G401.6 (cell line): Measurements from ENCODE around the gene ENTREP3.

ENCODE experiments used
- FAIRE-seq: peaks from 2 replicates; lab custom pipeline; 2012; peaks lifted over from hg19 to GRCh38; lab: Jason Lieb, UNC

The ENTREP3 gene

DNA sequence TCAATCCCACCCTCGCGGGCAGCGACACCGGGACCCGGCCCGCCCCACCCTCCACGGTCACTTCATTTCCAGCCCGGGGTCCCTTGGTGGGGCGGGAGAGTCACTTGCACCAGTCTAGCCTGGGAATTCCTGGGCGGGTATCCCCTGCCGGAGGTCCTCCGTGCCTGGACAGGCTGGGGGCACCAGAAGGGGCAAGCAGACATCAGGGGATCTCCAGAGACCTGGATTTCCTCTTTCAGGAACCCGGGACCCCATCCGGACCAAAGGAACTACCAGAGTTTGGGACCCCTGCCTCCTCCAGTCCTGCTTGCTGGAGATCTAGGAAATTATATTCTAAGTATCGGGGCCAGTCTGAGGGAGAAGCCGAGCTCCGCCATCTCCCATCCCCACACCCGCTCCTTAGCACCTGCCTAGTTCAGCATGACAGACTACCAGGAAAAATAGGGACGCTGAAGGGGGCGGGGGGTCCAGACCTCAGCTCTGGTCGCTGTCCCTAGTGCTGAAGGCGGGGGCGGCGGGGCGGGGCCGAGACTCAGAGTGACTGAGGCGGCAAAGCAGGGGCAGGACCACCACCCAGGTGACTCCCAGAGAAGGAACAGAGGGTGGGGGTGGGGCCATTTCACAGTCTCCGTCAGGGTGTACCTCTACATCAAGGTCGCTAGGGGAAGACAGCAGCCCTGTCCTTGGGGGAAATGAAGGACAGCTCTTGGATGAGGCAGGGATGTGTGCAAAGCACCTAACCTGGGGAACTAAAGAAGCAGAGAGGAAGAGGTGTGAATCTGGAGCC lies 22.8 kb upstream of the ENTREP3 start:
- FAIRE-seq: no peak

DNA sequence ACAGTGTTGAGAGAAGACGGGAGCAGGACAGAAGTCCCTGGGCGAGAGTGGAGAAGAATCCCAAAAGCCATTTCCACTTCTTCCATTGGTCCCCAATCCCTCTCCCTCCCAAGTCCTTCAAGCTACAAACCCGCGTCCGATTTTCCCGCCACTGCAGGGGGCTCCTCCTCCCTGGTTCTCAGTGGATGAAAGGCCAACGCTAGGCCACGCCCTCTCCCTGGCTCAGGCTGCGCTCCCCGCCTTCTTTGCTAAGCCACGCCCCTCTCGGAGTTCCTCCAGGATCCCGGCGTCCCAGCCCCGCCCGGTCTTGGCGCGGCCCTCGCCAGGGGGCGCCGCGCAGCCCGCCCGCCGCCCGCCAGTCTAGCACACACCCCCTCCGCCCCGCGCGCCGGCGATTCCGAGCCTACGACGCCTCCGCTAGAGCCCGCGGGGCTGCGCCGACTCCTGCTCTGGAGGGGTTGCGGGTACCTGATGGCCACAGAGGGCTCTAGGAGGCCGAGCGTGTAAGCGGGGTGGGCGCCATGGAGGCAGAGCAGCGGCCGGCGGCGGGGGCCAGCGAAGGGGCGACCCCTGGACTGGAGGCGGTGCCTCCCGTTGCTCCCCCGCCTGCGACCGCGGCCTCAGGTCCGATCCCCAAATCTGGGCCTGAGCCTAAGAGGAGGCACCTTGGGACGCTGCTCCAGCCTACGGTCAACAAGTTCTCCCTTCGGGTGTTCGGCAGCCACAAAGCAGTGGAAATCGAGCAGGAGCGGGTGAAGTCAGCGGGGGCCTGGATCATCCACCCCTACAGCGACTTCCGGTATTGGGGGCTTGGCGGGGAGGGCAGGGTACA lies 22.0 kb upstream of the ENTREP3 start, which contains the start of gene HCN3:
Gene HCN3, plus strand, starts transcription at position 394 of the 832 bp plus-strand sequence. Its CDS starts 128 bp downstream, at position 522.
- FAIRE-seq: peak; percentile 62

DNA sequence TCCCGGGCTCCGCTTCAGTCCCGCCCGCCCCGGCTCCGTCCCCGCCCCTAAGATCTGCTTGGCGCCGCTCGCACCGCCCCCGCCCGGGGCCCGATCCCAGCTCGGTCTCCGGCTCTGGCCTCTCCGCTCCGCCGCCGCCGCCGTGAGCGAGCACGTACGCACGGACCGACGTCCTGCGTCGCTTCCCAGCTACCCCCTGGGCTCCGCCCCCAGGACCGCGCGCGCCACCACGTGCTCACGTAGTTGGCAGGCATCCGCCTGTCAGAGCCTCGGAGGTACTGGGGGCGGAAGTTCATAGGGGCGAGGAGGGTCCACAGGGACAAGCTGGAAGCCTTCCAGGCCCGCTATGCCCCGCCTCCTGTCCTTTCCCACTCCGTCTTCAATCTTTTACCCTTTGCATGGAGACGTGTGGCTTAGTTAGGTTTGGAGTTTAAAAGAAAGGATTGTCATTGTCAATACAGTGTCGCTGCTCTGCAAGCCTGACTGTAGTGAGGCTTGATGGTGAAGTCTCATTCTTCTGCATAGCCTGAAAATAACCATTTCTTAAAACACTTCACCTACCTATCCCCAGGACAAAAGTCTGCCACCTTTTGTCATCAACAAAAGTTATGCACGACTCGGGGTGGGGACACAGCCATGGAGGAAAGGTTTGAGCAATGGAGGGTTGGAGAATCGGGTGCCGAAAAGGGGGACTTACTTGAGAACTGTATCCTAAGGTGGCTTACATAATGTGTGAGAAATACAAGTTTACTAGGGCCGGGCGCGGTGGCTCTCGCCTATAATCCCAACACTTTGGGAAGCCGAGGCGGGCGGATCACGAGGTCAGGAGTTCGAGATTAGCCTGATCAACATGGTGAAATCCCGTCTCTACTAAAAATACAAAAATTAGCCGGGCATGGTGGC lies 18.3 kb upstream of the ENTREP3 start, which contains the start of gene CLK2:
Gene CLK2, minus strand, starts transcription at position 162 of the 903 bp plus-strand sequence. CDS start 2,527 bp downstream, outside the sequence.
- peak; percentile 93 for FAIRE-seq

DNA sequence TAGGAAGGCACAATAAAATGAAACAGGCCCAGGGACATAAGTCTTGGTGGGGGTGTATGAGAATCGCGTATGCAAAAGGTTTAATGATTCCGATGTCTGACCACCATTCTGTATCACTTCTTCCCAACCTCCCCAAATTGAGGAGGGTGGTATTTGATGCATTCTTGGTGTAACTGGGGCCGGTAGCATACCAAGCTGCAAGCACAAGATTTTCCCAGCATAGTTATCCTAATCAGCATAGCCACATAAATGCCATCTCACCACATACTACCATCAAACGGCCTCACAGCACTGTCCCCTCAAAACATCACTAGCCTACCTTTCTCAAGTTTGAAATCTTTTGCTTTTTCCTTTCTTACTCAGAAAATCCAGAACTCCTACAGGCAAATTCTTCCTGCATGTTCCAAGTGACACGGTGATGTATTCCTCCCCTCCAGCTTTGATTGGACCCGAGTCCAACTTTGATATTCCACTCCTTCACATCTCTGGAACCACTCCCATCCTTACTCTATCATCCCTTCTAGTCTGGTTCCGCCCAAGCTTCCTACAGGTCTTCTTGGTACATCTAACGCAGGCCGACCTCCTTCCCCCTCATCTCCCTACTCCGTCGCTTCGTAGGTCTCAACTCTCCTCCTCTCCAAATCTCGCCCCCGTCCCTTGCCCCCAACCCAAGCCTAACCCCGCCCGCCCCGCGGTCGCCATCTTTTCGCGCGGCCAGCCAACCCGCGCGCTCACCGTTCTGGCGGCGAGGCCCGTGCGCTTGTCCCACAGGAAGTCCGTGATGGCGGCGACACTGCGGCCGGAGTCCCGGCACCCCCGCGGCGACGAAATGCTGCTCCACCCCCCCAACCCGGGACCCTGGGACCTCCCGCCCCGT lies 17.4 kb upstream of the ENTREP3 start:
- FAIRE-seq: no peak

DNA sequence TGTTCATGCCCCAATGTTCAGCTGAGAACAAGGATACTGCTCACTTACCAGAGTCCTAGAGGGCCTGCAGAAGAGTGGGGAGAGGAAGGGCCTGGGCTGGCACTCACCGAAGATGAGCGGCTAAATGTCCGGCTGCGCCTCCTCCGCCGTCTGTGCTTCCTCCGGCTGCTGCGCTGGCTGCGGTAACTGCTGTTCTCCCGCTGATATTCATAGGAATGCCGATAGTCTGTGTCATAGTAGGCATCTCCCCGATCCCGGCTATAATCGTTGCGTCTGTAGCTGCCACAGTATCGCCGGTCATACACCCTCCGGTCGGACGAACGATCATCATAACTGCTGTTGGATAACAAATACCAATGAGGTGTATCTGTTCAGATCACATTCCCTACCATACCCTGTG lies 14.1 kb upstream of the ENTREP3 start:
- FAIRE-seq: no peak

DNA sequence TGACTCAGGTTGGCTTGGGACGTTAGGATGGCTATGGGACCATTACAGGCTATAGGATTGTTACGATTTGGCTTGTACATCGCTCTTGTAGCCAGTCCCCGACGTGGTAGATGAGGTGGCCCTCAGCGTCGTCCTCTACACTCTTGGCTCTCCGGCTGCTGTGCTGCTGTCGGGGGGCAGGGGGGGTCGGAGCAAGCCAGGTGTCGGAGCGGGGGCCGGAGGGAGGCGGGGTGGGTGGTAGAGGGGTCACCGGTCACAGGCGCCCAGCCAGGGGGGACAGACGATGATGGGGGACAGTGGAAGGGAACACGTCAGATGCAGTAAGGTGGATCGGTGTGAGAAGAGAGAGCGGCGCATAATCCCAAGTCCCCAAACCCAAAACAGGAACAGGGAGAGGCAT lies 13.3 kb upstream of the ENTREP3 start:
- FAIRE-seq: no peak

DNA sequence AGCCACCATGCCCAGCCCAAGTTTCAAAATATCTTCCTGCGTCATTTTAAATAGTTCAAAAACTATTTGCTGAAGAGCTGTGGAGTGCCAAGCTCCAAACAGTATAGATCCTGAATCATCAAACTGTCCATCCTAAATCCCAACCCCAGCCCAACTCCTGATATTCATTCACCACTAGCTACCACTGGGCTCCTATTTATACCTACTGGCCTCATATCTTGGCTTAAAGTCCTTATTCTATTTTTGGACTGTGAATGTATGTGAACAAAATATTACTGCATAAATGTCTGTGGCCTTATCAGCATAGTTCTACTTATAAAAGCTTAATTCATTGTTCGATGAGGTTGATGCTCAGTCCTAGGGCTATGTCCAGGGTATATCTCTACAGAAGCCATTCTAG lies 12.1 kb upstream of the ENTREP3 start:
- no peak for FAIRE-seq

DNA sequence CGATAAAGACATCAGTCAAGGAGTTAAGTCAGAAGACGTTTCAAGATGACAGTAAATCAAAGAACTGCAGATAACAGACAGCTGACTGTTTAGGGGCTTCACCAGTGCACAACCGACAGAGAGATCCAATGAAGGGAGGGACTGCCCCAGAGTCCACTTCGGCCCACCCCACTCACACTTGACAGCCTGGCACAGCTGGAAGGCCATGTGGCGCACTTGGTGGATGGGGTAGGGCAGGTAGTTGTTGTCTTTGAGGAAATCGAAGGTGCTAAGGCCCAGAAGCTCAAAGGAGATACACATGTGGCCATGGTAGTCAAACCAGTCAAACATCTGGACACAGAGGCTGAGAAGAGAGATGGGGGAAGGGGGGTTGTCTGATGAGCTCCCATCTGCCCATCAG lies 11.3 kb upstream of the ENTREP3 start:
- FAIRE-seq: no peak

DNA sequence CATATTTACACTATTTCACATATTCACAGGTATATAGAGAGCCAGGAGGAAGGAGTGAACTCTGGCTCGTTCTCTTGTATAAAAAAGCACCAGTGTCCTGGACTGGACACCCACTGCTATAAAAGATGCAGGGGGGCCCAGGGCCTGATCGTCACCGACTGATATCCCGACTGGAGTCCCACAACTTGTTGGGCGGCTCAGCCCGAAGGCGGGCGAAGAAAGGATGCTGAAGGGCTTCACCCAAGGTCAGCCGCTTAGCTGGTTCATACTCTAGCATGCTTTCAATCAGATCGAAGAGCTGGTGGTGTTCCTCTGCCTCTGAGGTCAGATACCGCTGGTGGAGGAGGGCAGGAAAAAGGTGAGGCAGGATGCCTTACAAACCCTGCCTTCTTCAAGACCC lies 7.8 kb upstream of the ENTREP3 start:
- FAIRE-seq: no peak

DNA sequence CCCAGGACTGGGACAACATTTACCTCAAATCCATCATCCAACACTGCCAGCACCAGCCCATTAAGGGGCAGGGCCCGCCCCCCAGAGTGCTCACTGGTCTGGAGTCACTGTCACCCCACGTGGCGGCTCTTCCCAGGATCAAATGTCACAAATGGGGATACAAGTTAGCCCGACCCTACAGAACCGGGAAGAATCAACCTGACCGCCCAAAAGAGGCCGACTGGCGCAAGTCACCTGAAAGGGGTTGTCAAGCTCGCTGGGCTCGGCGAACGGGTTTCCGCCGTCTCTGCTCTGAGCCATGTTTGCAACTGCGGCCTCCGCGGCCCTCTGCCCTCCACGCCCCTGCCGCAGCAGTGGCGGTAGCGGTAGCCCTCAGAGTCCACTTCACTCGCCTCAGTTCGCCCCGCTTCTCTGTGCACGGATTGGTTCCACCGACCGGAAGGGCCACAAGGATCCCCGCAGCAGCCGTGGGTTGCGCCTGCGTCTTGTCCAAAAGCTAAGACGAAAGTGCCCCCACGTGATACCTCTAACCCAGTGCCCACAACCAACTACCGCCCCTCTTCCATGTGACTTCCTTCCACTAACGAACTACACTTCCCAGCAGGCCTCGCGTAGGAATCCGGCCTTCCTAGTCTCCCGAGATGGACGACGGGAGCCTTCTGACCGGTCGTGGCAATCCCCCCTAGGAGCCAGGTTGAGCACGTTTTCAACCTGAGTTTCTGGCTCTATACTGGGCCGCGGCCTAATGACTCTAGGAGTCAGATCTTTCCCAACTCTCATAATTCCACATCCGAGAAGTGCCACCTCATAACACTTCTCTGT lies 6.8 kb upstream of the ENTREP3 start, which contains the start of gene SCAMP3:
Gene SCAMP3, minus strand, starts transcription at position 509 of the 822 bp plus-strand sequence. Its CDS starts 209 bp downstream, at position 300.
- peak; percentile 97 for FAIRE-seq

DNA sequence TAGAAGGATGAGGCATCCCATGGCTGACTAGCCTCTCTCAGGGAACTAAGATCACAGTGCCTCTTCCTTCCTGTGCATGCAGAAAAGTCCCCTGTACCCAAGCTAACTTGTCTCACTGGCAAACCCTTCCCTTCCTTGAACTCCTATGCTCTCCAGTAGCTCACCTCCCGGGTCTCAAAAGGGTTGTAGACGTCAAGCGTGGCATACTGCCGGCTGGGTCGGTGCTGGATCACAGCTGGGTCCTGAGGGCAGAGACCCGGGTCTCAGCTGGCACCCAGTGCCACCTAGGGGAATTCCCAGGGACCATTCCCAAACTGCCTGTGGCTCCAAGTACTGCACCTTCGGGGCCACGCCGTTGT lies 6.2 kb upstream of the ENTREP3 start:
- FAIRE-seq: no peak

DNA sequence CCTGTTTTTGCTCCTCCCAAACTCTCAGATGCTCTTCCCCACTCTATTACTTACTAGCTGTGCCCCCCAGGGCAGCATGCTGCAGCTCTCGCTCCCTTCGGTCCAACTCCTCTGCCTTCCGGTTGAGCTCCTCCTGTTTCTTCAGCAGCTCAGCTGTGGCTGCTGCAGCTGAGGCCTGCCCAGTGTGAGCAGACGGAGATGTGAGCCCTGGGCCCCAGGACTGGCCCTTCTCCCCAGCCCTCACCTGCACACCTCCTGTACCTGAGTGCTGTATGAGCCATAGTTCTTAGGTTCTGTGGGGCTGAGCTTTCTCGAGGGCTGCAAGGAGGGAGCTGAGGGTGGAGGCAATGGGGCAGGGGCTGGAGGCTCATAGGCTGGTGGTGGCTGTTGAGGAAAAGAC lies 5.0 kb upstream of the ENTREP3 start:
- no peak for FAIRE-seq

DNA sequence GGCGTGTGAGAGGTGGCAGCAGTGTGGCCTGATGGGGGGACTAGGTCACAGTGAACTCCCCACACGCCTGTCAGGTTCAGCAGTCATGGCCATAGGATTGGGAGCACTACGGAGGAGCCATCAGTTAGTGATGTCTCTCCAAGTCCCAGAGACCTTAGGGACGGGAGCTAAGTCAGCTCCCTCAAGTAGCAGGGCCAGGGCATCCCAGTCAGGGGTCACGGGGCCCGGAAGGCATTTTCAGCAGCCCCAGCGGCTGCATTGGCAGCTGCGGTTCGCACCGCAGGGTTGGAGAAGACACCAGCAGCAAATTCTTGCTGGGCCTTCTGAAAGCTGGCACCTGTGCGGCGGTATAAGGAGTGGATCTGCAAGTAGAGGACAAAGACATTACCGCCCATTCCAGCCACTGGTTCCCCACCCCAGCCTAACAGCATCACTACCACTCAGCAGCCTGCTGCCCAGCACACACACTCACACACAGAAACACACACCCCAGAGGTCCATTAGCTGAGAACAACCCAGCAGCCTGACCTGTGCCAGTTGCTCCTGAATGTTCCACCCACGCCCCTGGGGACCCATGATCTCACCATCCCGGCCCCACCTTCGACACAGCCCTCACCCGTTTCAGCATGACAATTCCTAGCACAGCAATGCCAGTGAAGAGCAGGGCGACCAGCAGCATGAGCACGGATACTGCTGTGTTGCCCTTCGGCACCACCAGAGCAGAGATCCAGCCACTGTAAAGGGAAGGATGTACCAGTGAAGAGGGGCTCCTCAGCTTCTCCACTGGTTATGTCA lies 972 bp upstream of the ENTREP3 start:
- no peak for FAIRE-seq

DNA sequence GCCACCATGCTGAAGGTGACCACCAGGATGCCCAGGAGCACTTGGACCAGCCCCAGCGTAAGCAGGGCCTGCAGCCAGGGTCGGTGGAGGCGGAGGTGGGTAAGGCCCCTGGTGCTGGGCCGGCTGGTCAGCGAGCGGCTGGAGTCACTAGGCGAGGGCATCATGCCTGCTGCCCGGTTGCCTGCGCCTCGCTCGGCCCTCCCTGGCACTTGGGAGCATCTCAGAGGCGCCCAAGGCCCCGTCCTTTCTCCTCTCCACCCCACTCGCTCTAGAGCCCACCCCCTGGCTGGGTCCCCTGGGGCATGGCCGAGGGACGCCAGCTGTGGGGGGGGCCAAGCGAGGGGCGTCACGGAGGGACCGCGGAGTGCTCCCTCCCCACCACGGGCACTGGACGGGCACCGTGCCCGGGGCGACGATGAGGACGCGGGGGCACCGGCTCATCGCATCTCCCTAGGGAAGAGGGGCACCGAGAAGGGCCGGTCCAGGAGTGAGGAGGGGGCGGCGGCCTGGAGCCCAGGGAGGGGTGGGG lies 505 bp downstream of the ENTREP3 start:
- no peak for FAIRE-seq

DNA sequence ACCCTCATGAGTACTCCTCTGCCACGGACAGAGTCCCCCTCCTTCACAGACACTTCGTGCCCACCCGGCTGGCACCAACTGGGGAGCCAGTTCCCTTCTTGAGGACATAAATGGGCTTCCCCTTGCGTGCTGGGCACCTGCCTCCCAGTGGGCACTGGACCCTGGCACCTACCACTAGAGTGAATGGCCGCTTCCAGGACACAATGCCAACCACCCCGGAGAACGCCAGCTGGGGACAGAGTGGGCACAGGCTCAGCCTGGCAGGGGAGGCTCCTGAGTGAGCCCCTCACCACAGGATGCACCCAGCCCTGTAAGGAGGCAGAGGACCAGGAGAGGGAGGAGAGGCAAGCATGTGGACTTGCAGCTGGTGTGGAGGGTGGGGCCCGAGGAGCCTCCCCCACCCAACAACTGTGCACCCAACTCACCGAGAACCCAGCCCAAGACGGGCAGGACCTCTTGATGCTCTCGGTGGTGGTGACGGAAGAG lies 1.0 kb downstream of the ENTREP3 start:
- no peak for FAIRE-seq

DNA sequence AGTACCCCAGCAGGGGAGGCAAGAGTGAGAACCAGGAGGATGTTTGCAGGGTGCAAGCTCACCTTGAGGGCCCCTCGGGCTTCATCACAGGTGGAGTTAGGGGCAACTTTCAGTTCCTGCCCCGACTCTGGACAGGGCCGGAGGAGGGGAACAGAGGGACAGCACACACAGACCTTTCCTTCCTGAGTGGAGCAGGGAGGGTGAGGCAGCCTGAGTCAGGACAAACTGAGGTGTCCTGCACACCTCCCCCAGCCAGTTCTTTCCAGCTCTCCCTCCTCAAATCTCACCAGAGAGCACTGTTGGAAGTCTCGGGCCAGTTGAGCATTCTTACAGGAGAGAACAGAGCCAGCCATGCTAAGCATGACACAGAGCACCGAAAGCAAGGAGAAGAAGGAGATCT lies 1.5 kb downstream of the ENTREP3 start:
- no peak for FAIRE-seq

DNA sequence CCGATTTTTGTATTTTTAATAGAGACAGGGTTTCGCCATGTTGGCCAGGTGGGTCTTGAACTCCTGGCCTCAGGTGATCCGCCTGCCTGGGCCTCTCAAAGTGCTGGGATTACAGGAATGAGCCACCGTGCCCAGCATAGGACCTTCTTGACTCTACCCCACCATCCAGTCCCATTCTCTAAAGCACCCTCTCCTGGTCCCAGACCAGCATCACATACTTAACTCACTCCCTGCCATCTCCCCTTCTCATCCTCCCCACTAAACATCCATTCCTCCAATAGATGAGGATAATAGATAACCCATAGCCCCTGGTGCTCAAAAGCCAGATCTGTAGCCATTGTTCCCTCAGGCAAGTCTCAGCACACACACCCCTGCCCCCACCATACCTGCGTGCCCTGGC lies 2.1 kb downstream of the ENTREP3 start:
- no peak for FAIRE-seq

DNA sequence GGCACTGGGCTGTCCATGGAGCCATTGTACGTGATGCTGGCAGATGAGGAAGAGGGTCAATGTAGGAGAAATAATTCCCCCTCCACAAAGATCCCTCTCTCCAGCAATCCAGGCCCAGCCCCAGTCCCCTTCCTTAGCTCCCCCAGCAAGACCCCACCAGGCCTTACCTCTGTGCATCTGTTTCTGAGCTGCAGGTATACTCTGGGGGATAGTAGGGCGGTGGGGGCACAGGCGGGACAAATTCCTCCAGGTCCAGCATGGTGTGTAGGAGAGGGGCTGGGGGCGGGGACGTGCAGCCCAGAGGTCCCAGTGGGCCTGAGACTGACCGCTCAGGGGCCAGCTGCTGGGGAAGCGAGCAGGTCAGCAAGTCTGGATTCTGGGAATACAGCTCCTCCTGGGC lies 3.7 kb downstream of the ENTREP3 start:
- FAIRE-seq: no peak
